Measurements from ENCODE around the gene RABEPK. TPM values are rescaled to one million over a fixed set of nuclear protein-coding genes. Genes with fewer than 3 reads are reported as not detected.
A peak's percentile ranks its signal among the peaks of the same experiment; 100 is the strongest.
"Not testable (repeated sequence)": the region's sequence is repeated elsewhere in the genome, so short reads cannot be mapped to it uniquely, and the experiment has no call there.

The RABEPK gene
- 39.9 and 44.8 TPM in 2 replicates for total RNA-seq (2014; rRNA removed; shearing (Covaris generic); ENCODE audit: low replicate concordance)

GRCh38 chr9:125200216-125201047, at the start of gene RABEPK:
RABEPK (plus strand) TSS chr9:125200542; CDS start chr9:125203014, 2,472 bp downstream.
- peak; percentile 93 for DNase-seq (ENCODE audit: low read depth)
- in situ Hi-C loops (cut with HindIII; ENCODE audit: low pct_unique_long_range_greater_than_20kb, low sequenced_read_pairs): no loop called here

- in situ Hi-C loops (cut with HindIII; ENCODE audit: low pct_unique_long_range_greater_than_20kb, low sequenced_read_pairs): no loop called here
- no peak for DNase-seq (ENCODE audit: low read depth)
Measured at GRCh38 chr9:125151730-125152129, 48.6 kb upstream of the RABEPK start.

DNA sequence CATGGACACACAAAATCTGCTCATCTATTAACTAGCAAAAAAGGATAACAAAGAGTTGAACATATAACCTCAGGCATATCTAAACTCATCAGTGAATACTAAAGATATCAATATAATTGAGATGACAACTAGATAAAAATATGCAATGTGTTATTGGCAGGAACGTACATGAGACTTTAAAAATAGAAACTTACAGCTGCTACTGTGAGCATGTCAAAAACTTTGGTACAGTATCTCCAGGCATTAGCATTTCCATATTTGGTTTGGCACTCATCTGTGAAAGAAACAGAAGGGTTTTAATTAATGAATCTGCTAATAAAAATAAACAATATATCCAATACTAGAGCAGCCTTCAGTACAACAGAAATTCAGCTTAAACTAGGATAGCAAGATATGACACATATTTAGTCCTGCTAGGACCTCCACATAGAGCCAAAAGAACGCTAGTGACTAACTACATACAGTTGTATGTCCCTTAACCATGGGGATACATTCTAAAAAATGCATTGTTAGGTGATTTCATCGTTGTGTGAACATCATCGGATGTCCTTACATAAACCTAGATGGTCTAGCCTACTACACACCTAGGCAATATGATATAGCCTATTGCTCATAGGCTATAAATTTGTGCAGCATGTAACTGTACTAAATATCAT, 46.5 kb upstream of the RABEPK start:
- in situ Hi-C loops (cut with HindIII; ENCODE audit: low pct_unique_long_range_greater_than_20kb, low sequenced_read_pairs): no loop called here
- DNase-seq (ENCODE audit: low read depth): no peak

DNA sequence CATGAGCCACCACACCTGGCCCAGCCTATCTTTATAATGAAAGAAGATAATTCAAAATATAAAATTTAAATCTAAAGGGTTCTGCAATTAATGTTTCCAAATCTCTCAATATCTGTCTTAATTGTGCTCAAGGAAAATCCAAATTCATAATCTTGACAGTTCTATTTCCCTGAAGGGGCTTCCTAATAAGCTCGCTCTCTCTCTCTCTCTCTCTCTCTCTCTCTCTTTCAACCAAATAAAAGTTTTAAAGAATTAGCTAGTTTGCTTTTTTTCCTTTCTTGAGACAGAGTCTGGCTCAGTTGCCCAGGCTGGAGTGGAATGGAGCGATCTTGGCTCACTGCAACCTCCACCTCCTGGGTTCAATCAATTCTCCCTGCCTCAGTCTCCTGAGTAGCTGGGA, 43.8 kb upstream of the RABEPK start:
- in situ Hi-C loops (cut with HindIII; ENCODE audit: low pct_unique_long_range_greater_than_20kb, low sequenced_read_pairs): no loop called here

GRCh38 chr9:125160750-125161149, 39.6 kb upstream of the RABEPK start:
- DNase-seq (ENCODE audit: low read depth): no peak
- in situ Hi-C loops (cut with HindIII; ENCODE audit: low pct_unique_long_range_greater_than_20kb, low sequenced_read_pairs): no loop called here

More for the DNA sequence above, 43.8 kb upstream of the RABEPK start:
- no peak for DNase-seq (ENCODE audit: low read depth)

GRCh38 chr9:125161284-125161918, 38.9 kb upstream of the RABEPK start:
- in situ Hi-C loops (cut with HindIII; ENCODE audit: low pct_unique_long_range_greater_than_20kb, low sequenced_read_pairs): no loop called here
- no peak for DNase-seq (ENCODE audit: low read depth)

DNA sequence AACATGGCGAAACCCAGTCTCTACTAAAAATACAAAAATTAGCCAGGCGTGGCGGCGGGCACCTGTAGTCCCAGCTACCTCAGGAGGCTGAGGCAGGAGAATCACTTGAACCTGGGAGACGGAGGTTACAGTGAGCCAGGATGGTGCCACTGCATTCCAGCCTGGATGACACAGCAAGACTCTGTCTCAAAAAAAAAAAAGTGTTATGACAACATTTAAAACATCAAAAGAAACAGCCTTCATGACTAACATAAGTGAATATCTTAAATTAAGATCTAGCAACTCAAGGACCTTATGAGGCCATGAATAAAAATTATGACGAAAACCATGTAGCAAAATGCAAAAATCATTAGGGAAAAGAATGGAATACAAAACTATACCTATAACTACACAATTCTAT, 37.5 kb upstream of the RABEPK start:
- DNase-seq (ENCODE audit: low read depth): peak; percentile 22
- in situ Hi-C loops (cut with HindIII; ENCODE audit: low pct_unique_long_range_greater_than_20kb, low sequenced_read_pairs): not testable (repeated sequence)

- no peak for DNase-seq (ENCODE audit: low read depth)
- in situ Hi-C loops (cut with HindIII; ENCODE audit: low pct_unique_long_range_greater_than_20kb, low sequenced_read_pairs): no loop called here
Measured at GRCh38 chr9:125166762-125167161, 33.6 kb upstream of the RABEPK start.

- DNase-seq (ENCODE audit: low read depth): no peak
- in situ Hi-C loops (cut with HindIII; ENCODE audit: low pct_unique_long_range_greater_than_20kb, low sequenced_read_pairs): no loop called here
Measured at GRCh38 chr9:125169895-125170294, 30.4 kb upstream of the RABEPK start.

DNA sequence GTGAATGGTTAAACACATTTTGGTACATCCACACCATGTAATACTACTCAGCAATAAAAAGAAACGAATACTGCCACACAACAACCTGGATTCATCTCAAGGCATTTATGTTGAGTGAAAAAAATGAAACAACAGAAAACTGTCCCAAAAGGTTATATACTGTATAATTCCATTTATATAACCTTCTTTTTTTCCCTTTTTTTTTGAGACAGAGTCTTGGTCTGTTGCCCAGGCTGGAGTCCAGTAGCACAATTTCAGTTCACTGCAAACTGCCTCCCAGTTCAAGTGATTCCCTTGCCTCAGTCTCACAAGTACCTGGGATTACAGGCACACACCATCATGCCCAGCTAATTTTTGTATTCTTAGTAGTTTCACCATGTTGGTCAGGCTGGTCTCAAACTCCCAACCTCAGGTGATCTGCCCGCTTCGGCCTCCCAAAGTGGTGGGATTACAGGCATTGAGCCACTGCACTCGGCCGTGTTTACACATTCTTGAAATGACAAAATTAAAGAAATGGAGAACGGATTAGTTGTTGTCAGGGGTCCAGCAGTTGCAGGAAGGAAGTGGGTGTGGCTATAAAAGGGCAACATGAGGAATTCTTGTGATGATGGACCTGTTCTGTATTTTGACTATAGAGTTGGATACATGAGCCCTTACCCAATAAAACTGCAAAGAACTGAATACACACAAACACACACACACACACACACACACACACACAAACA, 28.1 kb upstream of the RABEPK start:
- no peak for DNase-seq (ENCODE audit: low read depth)
- in situ Hi-C loops (cut with HindIII; ENCODE audit: low pct_unique_long_range_greater_than_20kb, low sequenced_read_pairs): no loop called here

DNA sequence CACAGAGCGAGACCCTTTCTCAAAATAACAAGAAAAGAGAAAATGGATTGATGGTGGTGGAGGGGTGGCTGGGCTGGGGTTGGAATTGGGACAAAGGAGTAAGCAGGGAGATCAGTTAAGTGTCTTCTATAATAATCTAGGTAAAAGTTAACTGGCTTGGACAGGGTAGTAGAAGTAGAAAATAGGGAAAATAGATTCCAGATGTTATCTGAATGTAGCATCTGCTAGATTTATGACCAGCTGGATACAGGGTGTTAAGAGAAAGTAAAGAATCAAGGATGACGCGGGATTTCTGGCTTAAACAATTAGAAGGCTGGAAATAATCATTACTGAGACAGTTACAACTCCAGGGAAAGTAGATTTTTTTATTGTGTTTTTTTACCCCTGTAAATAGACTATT, 23.7 kb upstream of the RABEPK start:
- DNase-seq (ENCODE audit: low read depth): no peak
- in situ Hi-C loops (cut with HindIII; ENCODE audit: low pct_unique_long_range_greater_than_20kb, low sequenced_read_pairs): no loop called here

- in situ Hi-C loops (cut with HindIII; ENCODE audit: low pct_unique_long_range_greater_than_20kb, low sequenced_read_pairs): no loop called here
- DNase-seq (ENCODE audit: low read depth): no peak
Measured at GRCh38 chr9:125177888-125178287, 22.5 kb upstream of the RABEPK start.

DNA sequence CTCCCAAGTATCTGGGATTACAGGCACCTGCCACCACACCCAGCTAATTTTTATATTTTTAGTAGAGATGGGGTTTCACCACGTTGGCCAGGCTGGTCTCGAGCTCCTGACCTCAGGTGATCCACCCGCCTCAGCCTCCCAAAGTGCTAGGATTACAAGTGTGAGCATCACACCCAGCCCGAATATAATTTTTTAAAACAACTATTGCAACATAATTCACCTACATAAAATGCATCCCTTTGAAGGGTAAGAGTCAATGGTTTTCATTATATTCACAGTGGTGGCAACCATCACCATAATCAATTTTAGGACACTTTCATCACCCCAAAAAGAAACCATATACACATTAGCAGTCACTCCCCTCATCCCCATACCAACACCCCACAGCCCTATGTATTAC, 20.6 kb upstream of the RABEPK start:
- DNase-seq (ENCODE audit: low read depth); in situ Hi-C loops (cut with HindIII; ENCODE audit: low pct_unique_long_range_greater_than_20kb, low sequenced_read_pairs): not testable (repeated sequence)

GRCh38 chr9:125180876-125181275, 19.5 kb upstream of the RABEPK start:
- DNase-seq (ENCODE audit: low read depth): no peak
- in situ Hi-C loops (cut with HindIII; ENCODE audit: low pct_unique_long_range_greater_than_20kb, low sequenced_read_pairs): no loop called here

GRCh38 chr9:125181756-125182155, 18.6 kb upstream of the RABEPK start:
- in situ Hi-C loops (cut with HindIII; ENCODE audit: low pct_unique_long_range_greater_than_20kb, low sequenced_read_pairs); DNase-seq (ENCODE audit: low read depth): not testable (repeated sequence)

DNA sequence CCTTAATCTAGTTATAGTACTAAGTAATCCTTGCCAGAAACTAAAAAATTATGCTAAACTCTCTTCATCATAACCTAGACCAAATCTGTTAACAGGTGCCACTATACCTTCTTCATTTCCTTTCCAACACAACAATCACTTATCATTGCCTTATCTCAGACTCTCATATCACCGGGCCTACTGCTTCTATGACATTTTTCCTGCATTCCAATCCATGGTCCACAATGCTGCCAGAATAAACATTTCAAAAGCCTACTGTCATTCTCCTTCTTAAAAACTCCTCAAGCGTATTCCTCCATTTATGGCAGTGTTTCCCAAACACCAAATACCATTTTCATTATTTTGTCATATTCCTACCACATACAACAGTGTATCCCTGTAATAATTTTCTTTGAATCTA, 17.3 kb upstream of the RABEPK start:
- no peak for DNase-seq (ENCODE audit: low read depth)
- in situ Hi-C loops (cut with HindIII; ENCODE audit: low pct_unique_long_range_greater_than_20kb, low sequenced_read_pairs): no loop called here

GRCh38 chr9:125183561-125183960, 16.8 kb upstream of the RABEPK start:
- no peak for DNase-seq (ENCODE audit: low read depth)
- in situ Hi-C loops (cut with HindIII; ENCODE audit: low pct_unique_long_range_greater_than_20kb, low sequenced_read_pairs): no loop called here

GRCh38 chr9:125189011-125189360, 11.4 kb upstream of the RABEPK start:
- DNase-seq (ENCODE audit: low read depth): peak; percentile 5
- in situ Hi-C loops (cut with HindIII; ENCODE audit: low pct_unique_long_range_greater_than_20kb, low sequenced_read_pairs): no loop called here

Measured in Caki2 (cell line).